ENCODE results near the gene BTNL3.
"Not testable (repeated sequence)": the region's sequence is repeated elsewhere in the genome, so short reads cannot be mapped to it uniquely, and the experiment has no call there.

BTNL3 gene, protein sequence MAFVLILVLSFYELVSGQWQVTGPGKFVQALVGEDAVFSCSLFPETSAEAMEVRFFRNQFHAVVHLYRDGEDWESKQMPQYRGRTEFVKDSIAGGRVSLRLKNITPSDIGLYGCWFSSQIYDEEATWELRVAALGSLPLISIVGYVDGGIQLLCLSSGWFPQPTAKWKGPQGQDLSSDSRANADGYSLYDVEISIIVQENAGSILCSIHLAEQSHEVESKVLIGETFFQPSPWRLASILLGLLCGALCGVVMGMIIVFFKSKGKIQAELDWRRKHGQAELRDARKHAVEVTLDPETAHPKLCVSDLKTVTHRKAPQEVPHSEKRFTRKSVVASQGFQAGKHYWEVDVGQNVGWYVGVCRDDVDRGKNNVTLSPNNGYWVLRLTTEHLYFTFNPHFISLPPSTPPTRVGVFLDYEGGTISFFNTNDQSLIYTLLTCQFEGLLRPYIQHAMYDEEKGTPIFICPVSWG

DNA sequence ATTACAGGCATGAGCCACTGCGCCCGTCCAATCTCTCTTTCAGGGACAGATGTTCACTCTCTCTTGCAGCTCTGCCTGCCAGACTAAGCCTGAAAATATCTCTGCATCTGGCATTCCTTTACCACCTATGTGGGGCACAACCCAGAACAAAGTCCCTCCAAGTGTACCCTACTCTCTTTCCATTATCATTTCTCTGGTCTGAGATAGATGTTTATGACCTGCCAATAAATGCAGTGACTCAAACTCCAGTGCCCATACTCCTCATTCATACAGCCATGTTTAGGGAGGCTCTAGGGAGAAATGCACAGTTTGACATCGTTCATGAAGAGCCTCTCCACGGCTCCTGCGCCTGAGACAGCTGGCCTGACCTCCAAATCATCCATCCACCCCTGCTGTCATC lies at the start of gene BTNL3:
BTNL3 (plus strand) TSS at position 255 of the 400 bp plus-strand sequence. CDS start 183 bp downstream, outside the sequence.
- no peak for DNase-seq

DNA sequence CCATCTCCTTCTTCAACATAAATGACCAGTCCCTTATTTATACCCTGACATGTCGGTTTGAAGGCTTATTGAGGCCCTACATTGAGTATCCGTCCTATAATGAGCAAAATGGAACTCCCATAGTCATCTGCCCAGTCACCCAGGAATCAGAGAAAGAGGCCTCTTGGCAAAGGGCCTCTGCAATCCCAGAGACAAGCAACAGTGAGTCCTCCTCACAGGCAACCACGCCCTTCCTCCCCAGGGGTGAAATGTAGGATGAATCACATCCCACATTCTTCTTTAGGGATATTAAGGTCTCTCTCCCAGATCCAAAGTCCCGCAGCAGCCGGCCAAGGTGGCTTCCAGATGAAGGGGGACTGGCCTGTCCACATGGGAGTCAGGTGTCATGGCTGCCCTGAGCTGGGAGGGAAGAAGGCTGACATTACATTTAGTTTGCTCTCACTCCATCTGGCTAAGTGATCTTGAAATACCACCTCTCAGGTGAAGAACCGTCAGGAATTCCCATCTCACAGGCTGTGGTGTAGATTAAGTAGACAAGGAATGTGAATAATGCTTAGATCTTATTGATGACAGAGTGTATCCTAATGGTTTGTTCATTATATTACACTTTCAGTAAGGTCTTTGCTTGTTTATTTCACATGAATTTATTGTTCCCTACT lies 38.2 kb upstream of the BTNL3 start:
- no peak for DNase-seq

DNA sequence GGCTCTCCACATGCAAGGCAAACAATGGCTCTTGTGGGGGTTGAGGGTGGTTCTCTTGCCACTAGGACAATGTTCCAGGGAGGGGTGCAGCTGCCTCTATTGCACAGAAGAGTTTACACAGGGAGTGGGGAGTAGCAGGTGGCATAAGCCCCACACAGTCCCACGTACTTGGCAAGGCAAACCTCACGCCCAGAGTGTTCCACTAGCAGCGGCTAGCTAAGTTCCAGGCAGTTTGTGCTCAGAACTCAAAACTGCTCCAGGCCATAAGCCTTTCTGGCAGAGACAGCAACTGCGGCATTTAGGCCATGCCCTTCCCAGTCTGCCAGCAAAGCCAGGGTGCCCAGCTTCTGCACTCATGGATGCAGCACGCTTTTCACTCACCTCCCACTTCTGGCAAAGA lies 29.0 kb upstream of the BTNL3 start:
- no peak for DNase-seq

DNA sequence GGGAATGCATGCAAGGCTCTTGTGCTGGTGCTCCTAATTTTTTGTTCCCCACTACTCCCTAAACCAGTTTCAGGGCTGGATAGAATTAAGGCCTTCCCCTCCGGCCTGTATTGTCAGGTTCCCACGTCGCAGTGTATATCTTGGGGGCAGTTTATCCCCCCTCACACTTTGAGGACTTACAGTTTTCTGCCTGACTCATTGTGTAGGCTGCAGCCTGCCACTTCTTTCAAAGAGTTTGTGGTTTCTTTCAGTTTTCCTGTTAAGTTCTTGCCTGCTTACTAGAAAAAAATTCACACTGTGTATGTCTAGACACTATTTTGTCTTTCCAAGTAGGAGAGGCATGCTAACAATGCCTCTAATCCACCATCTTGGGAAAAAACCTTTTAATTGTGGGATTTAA lies 28.4 kb upstream of the BTNL3 start:
- no peak for DNase-seq

DNA sequence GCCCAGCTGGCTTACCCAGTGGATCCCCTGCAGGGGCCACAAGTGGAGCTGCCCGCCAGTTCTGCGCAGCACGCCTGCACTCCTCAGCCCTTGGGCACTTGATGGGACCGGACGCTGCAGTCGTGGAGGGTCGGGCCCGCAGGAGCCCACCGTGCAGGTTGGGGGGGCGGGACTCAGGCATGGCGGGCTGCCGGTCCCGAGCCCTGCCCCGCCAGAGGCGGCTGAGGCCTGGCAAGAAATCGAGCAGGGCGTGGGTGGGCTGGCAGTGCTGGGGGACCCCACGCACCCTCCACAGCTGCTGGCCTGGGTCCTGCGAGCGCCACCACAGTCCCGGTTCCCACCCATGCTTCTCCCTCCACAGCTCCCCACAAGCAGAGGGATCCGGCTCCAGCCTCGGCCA lies 19.2 kb upstream of the BTNL3 start:
- DNase-seq = no peak

- no peak for DNase-seq
Observed at GRCh38 chr5:180970336-180970735, 18.3 kb upstream of the BTNL3 start.

GRCh38 chr5:180970875-180971274 lies 17.8 kb upstream of the BTNL3 start:
- no peak for DNase-seq

DNA sequence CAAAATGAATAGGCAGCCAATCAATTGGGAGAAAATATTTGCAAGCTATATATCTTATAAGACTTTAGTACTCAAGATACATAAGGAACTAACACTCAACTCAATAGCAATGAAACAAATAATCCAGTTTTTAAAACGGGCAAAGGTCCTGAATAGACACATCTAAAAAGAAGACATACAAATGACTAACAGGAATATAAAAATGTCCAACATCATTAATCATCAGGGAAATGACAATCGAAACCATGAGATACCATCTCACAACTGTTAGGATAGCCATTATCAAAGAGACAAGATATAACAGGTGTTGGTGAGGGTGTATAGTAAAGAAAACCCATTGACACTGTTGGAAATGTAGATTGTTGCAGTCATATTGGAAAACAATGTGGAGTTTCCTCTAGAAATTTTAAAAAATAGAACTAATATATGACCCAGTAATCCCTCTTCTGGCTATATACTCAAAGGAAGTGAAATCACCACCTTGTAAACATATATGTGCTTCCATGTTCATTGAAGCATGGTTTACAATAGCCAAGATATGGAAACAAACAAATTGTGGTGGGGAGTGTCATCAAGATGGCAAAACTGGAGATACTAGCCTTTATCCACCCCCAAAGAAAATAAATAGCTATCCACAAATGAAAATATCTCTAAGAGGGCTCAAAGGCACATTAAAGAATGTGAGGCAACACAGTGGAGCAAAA lies 13.9 kb upstream of the BTNL3 start:
- no peak for DNase-seq

DNA sequence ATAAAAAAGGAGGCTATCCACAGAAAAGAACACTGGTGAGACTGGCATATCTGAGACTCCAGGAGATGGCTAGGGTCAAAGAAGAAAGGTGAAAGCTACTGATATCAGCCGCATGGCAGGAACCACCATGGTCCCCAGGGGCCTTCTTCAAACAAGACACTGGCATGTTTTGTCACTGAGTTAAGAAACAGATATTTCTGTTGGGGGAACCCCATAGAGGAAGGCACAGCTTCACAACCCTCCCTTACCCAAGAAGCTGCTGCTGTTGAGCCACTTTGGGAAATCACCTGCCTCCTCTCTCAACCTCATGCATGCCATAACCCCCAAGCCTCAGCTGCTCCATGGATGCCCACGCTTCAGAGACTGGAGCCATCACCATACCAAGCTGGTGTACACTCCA lies 13.3 kb upstream of the BTNL3 start:
- DNase-seq = no peak

- no peak for DNase-seq
Observed at GRCh38 chr5:180976518-180976917, 12.1 kb upstream of the BTNL3 start.

DNA sequence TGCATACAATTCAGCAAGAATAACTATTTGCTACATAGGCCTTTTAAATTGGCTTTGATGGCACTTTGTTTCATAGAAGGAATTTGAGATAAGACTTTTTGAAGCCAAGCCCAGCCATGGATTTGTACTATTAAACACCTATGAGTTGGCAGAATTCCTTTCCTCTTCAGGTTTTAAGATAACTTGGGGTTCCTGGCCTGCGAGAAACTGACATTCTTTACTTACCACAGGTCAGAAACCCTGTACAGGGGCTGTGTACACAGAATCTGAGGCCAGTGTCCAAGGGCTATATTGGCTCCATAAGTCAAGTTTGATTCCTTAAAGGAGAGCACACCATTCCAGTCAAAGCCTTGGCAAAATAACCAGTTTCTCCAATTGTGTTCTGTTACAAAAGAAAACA lies 10.8 kb upstream of the BTNL3 start:
- no peak for DNase-seq

DNA sequence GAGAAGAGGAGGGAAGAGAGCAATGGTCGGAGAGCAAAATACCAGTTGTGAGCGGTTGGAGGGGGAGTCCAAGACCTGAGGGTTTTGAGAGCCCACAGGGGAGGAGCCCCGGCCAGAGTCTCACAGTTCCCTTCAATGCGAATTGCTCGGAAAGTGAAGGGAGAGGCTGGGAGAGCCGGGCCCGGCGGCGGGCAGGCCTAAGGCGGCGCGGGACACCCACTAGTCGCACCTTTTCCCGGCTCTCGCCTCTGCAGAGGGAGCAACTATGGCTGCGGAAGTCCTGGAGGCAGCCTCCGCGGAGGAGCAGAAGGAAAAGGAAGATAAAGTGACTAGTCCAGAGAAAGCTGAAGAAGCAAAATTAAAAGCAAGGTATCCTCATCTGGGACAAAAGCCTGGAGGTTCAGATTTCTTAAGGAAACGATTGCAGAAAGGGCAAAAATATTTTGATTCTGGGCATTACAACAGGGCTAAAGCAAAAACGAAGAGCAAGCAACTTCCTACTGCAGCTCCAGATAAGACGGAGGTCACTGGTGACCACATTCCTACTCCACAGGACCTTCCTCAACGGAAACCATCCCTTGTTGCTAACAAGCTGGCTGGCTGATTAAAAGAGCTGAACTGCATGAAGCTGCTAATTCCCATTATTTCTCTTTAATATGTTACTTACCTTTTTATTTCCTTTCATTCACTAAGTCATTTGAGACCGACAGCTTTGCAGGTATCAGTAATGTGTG lies 6.5 kb upstream of the BTNL3 start:
- DNase-seq = no peak

- no peak for DNase-seq
Observed at GRCh38 chr5:180988016-180988415, 630 bp upstream of the BTNL3 start.

- no peak for DNase-seq
Observed at GRCh38 chr5:180990086-180990881, 1.6 kb downstream of the BTNL3 start.

GRCh38 chr5:180990882-180991242 lies 2.2 kb downstream of the BTNL3 start:
- no peak for DNase-seq

- no peak for DNase-seq
Observed at GRCh38 chr5:181001947-181002346, 13.3 kb downstream of the BTNL3 start.

DNA sequence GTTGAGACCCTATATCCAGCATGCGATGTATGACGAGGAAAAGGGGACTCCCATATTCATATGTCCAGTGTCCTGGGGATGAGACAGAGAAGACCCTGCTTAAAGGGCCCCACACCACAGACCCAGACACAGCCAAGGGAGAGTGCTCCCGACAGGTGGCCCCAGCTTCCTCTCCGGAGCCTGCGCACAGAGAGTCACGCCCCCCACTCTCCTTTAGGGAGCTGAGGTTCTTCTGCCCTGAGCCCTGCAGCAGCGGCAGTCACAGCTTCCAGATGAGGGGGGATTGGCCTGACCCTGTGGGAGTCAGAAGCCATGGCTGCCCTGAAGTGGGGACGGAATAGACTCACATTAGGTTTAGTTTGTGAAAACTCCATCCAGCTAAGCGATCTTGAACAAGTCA lies 17.1 kb downstream of the BTNL3 start:
- DNase-seq = no peak

GRCh38 chr5:181008136-181008535 lies 19.5 kb downstream of the BTNL3 start:
- no peak for DNase-seq

DNA sequence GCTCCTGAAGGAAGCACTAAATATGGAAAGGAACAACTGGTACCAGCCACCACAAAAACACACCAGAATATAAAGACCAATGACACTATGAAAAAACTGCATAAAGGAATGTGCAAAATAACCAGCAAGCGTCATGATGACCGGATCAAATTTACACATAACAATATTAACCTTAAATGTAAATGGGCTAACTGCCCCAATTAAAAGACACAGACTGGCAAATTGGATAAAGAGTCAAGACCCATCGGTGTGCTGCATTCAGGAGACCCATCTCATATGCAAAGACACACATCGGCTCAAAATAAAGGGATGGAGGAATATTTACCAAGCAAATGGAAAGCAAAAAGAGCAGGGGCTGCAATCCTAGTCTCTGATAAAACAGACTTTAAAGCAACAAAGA lies 21.4 kb downstream of the BTNL3 start:
- not testable (repeated sequence) for DNase-seq

GRCh38 chr5:181014654-181015053 lies 26.0 kb downstream of the BTNL3 start:
- DNase-seq = not testable (repeated sequence)

DNA sequence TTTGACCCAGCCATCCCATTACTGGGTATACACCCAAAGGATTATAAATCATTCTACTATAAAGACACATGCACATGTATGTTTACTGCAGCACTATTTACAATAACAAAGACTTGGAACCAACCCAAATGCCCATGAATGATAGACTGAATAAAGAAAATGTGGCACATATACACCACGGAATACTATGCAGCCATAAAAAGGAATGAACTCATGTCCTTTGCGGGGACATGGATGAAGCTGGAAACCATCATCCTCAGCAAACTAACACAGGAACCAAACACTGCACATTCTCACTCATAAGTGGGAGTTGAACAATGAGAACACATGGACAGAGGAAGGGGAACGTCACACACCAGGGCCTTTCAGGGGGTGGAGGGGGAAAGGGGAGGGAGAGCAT lies 28.8 kb downstream of the BTNL3 start:
- DNase-seq = not testable (repeated sequence)

DNA sequence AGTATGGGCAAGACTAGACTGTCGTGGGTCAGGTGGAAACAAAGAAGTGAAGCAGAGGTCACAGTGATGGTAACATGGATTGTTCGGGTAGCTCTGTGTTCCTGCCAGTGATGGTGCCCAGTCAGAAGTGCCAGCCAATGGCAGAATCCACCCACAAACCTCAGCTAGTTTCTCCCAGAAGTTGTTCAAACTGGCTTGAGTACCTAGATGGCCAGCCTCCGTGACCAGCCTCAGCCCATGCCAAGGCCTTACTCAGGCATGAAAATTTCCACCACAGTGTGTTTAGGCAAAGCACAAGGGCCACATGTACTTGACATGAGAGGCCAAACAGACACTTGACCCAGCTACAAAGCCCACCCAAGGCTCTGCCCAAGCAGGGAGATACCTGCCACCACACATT lies 32.0 kb downstream of the BTNL3 start:
- DNase-seq = no peak
